ENCODE measurements around the gene CDYL. TPM values are rescaled to one million over a fixed set of nuclear protein-coding genes. Genes with fewer than 3 reads are reported as not detected.

Gene CDYL
- total and polyA plus RNA-seq, 10 donors: 6.8 to 48.4 (median 35.3) TPM

GRCh38 chr6:4743926-4744325 lies 32.3 kb upstream of the CDYL start:
- no peaks in the 10 kb centered on the region for H3K4me1 ChIP-seq
- H3K4me3 ChIP-seq: no peak overlapping the region
- H3K9me3 ChIP-seq: no peaks in the 10 kb centered on the region
- TF ChIP-seq CTCF (IDR thresholded peaks at IDR 0.05 in 8 of 11, conservative IDR thresholded peaks at IDR 0.05 in 3 of 11) (no peak), POLR2A (IDR thresholded peaks at IDR 0.05) (no peak), POLR2AphosphoS5 (IDR thresholded peaks at IDR 0.05) (no peak)
- no peak for DNase-seq
- no peaks in the 10 kb centered on the region for H3K36me3 ChIP-seq
- H3K27ac ChIP-seq: no peak overlapping the region
- intact Hi-C loops (cut with DNase I; ENCODE audit: low total_unique reads): no loop called here
- no peaks in the 10 kb centered on the region for H3K27me3 ChIP-seq (replicated peaks in 1 of 7)
- WGBS, 5 donors: 77 to 92% (median 87%) methylated on average over 5 of the region's 5 CpGs

- H3K27me3 ChIP-seq (replicated peaks in 1 of 7): no peaks in the 10 kb centered on the region
- intact Hi-C loops (cut with DNase I; ENCODE audit: low total_unique reads): no loop called here
- no peak overlapping the region for H3K27ac ChIP-seq
- WGBS, 5 donors: 90 to 95% (median 94%) methylated on average over 2 of the region's 2 CpGs
- no peak overlapping the region for H3K4me3 ChIP-seq
- H3K9me3 ChIP-seq: no peaks in the 10 kb centered on the region
- H3K4me1 ChIP-seq: no peaks in the 10 kb centered on the region
- TF ChIP-seq POLR2AphosphoS5 (IDR thresholded peaks at IDR 0.05): no peak
- TF ChIP-seq CTCF (IDR thresholded peaks at IDR 0.05 in 8 of 11, conservative IDR thresholded peaks at IDR 0.05 in 3 of 11): no peak
- TF ChIP-seq POLR2A (IDR thresholded peaks at IDR 0.05): no peak
- H3K36me3 ChIP-seq: no peaks in the 10 kb centered on the region
- DNase-seq: no peak
Measured at GRCh38 chr6:4747588-4747987, 28.6 kb upstream of the CDYL start.

GRCh38 chr6:4751823-4752464 lies 24.3 kb upstream of the CDYL start:
- TF ChIP-seq CTCF (IDR thresholded peaks at IDR 0.05 in 8 of 11, conservative IDR thresholded peaks at IDR 0.05 in 3 of 11): no peak
- TF ChIP-seq POLR2A (IDR thresholded peaks at IDR 0.05): no peak
- TF ChIP-seq POLR2AphosphoS5 (IDR thresholded peaks at IDR 0.05): no peak
- 76 to 84% (median 81%) methylated on average over 7 of the region's 7 CpGs for WGBS, 5 donors
- no peak overlapping the region for H3K27ac ChIP-seq

GRCh38 chr6:4756247-4756646 lies 20.0 kb upstream of the CDYL start:
- no peak overlapping the region for H3K4me3 ChIP-seq
- no peaks in the 10 kb centered on the region for H3K4me1 ChIP-seq
- no peaks in the 10 kb centered on the region for H3K36me3 ChIP-seq
- no peak overlapping the region for H3K27ac ChIP-seq
- TF ChIP-seq POLR2AphosphoS5 (IDR thresholded peaks at IDR 0.05) (no peak), POLR2A (IDR thresholded peaks at IDR 0.05) (no peak), CTCF (IDR thresholded peaks at IDR 0.05 in 8 of 11, conservative IDR thresholded peaks at IDR 0.05 in 3 of 11) (no peak)
- DNase-seq: no peak
- 77 to 90% (median 81%) methylated on average over 2 of the region's 2 CpGs for WGBS, 5 donors
- H3K9me3 ChIP-seq: peaks cover 0 to 3% (median 0%) of the 10 kb centered on the region in 8 donors
- peaks cover 0 to 2% (median 0%) of the 10 kb centered on the region in 7 donors for H3K27me3 ChIP-seq (replicated peaks in 1 of 7)
- intact Hi-C loops (cut with DNase I; ENCODE audit: low total_unique reads): no loop called here

More at GRCh38 chr6:4751823-4752464, 24.3 kb upstream of the CDYL start:
- no peak for DNase-seq
- Histone ChIP-seq H3K36me3 (no peaks in the 10 kb centered on the region), H3K4me3 (no peak overlapping the region), H3K27me3 (replicated peaks in 1 of 7) (no peaks in the 10 kb centered on the region), H3K4me1 (no peaks in the 10 kb centered on the region), H3K9me3 (no peaks in the 10 kb centered on the region)
- intact Hi-C loops (cut with DNase I; ENCODE audit: low total_unique reads): no loop called here
